Measurements from ENCODE around the gene MBTD1. TPM values are rescaled to one million over a fixed set of nuclear protein-coding genes. Genes with fewer than 3 reads are reported as not detected.

The MBTD1 gene
- total RNA-seq, 1 donor from 2014 or later = 7.8 TPM

GRCh38 chr17:51256101-51256500 is 3.7 kb downstream of the MBTD1 start:
- no peaks in the 10 kb centered on the region for H3K27me3 ChIP-seq (ENCODE audit: control insufficient read depth, insufficient read depth, low read length)
- H3K4me3 ChIP-seq (ENCODE audit: low read depth, low read length) = no peak overlapping the region
- no peak for DNase-seq (ENCODE audit: low read depth)
- no peaks in the 10 kb centered on the region for H3K36me3 ChIP-seq (ENCODE audit: control insufficient read depth, insufficient read depth, low read length)
- TF ChIP-seq CTCF (IDR thresholded peaks at IDR 0.05; ENCODE audit: insufficient read depth, low read length, poor library complexity, severe bottlenecking) = no peak

DNA sequence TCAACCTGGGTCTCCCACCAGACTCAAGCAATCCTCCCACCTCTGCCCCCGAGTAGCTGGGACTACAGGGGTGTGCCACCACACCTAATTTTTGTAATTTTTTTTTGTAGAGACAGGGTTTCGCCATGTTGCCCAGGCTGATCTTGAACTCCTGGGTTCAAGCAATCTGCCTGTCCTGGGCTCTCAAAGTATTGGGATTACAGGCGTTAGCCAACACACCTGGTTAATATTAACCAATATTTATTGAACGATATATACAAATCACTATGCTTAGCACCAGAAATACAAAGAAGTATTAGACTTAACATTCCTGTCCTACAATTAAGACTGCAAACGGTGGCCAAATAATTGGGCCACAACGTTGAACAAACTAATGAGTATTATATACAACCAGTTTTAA is 4.2 kb downstream of the MBTD1 start:
- Histone ChIP-seq H3K27me3 (ENCODE audit: control insufficient read depth, insufficient read depth, low read length) (no peaks in the 10 kb centered on the region), H3K4me3 (ENCODE audit: low read depth, low read length) (no peak overlapping the region), H3K36me3 (ENCODE audit: control insufficient read depth, insufficient read depth, low read length) (no peaks in the 10 kb centered on the region)
- no peak for TF ChIP-seq CTCF (IDR thresholded peaks at IDR 0.05; ENCODE audit: insufficient read depth, low read length, poor library complexity, severe bottlenecking)
- DNase-seq (ENCODE audit: low read depth) = no peak

GRCh38 chr17:51251010-51251409 is 8.8 kb downstream of the MBTD1 start:
- no peak for TF ChIP-seq CTCF (IDR thresholded peaks at IDR 0.05; ENCODE audit: insufficient read depth, low read length, poor library complexity, severe bottlenecking)
- no peaks in the 10 kb centered on the region for H3K27me3 ChIP-seq (ENCODE audit: control insufficient read depth, insufficient read depth, low read length)
- no peak for DNase-seq (ENCODE audit: low read depth)
- no peaks in the 10 kb centered on the region for H3K36me3 ChIP-seq (ENCODE audit: control insufficient read depth, insufficient read depth, low read length)
- no peak overlapping the region for H3K4me3 ChIP-seq (ENCODE audit: low read depth, low read length)

GRCh38 chr17:51250314-51250840 is 9.5 kb downstream of the MBTD1 start:
- no peaks in the 10 kb centered on the region for H3K27me3 ChIP-seq (ENCODE audit: control insufficient read depth, insufficient read depth, low read length)
- H3K4me3 ChIP-seq (ENCODE audit: low read depth, low read length) = no peak overlapping the region
- no peak for TF ChIP-seq CTCF (IDR thresholded peaks at IDR 0.05; ENCODE audit: insufficient read depth, low read length, poor library complexity, severe bottlenecking)
- no peak for DNase-seq (ENCODE audit: low read depth)
- H3K36me3 ChIP-seq (ENCODE audit: control insufficient read depth, insufficient read depth, low read length) = no peaks in the 10 kb centered on the region

- Histone ChIP-seq H3K27me3 (ENCODE audit: control insufficient read depth, insufficient read depth, low read length) (no peaks in the 10 kb centered on the region), H3K36me3 (ENCODE audit: control insufficient read depth, insufficient read depth, low read length) (no peaks in the 10 kb centered on the region), H3K4me3 (ENCODE audit: low read depth, low read length) (no peak overlapping the region)
- TF ChIP-seq CTCF (IDR thresholded peaks at IDR 0.05; ENCODE audit: insufficient read depth, low read length, poor library complexity, severe bottlenecking) = no peak
- no peak for DNase-seq (ENCODE audit: low read depth)
Measured at GRCh38 chr17:51245535-51245934, 14.3 kb downstream of the MBTD1 start.

GRCh38 chr17:51244041-51244440 is 15.8 kb downstream of the MBTD1 start:
- no peaks in the 10 kb centered on the region for H3K36me3 ChIP-seq (ENCODE audit: control insufficient read depth, insufficient read depth, low read length)
- TF ChIP-seq CTCF (IDR thresholded peaks at IDR 0.05; ENCODE audit: insufficient read depth, low read length, poor library complexity, severe bottlenecking) = no peak
- H3K4me3 ChIP-seq (ENCODE audit: low read depth, low read length) = no peak overlapping the region
- no peak for DNase-seq (ENCODE audit: low read depth)
- H3K27me3 ChIP-seq (ENCODE audit: control insufficient read depth, insufficient read depth, low read length) = no peaks in the 10 kb centered on the region
